GM10248 (cell line): ENCODE data around the gene RRAS.

Source experiments
- CTCF ChIA-PET: fragments of 300-600 bp; sonication (Branson Sonifier 250); formaldehyde crosslinking; extraction: SDS; loops from one replicate; lab custom pipeline; 2021; ENCODE audit warnings: antibody characterized with exemption; lab: Yijun Ruan, JAX
- POLR2A ChIA-PET: fragments of 350-650 bp; sonication (Branson Sonifier 250); formaldehyde crosslinking; extraction: SDS; loops from one replicate; lab custom pipeline; 2020; ENCODE audit warnings: antibody characterized with exemption; lab: Yijun Ruan, JAX
- DNase-seq: peaks from one replicate; pipeline ENCODE4 v3.0.0; 2012; ENCODE audit errors: extremely low spot score
- CTCF ChIP-seq: IDR thresholded peaks from 2 replicates; pipeline ENCODE4 v1.5.1; 2012; ENCODE audit warnings: mild to moderate bottlenecking, low read depth; ENCODE audit errors: extremely low read depth, missing control alignments, control extremely low read depth

RRAS gene

GRCh38 chr19:49667473-49667872 lies 27.5 kb upstream of the RRAS start:
- ChIA-PET CTCF (interaction anchor here (1.4 to 1.5 kb wide), 2 partner anchors 9 to 97 kb away, joined by 4 to 5 read pairs; no protein-coding TSS in a partner anchor), POLR2A (interaction anchor here (0.7 to 1.3 kb wide), 2 partner anchors 9 to 27 kb away, joined by 3 to 13 read pairs; partner anchors contain the start of gene RRAS)
- DNase-seq: no peak
- TF ChIP-seq CTCF: no peak

- CTCF ChIA-PET: interaction anchor here (0.7 to 1.4 kb wide), 2 partner anchors 9 to 26 kb away, joined by 3 to 5 read pairs; no protein-coding TSS in a partner anchor
- DNase-seq: no peak
- no peak for TF ChIP-seq CTCF
- POLR2A ChIA-PET: interaction anchor here (1.0 to 2.2 kb wide), 3 partner anchors 10 to 26 kb away, joined by 3 to 7 read pairs (median 5); partner anchors contain the start of gene SCAF1
Measured at GRCh38 chr19:49666120-49666444, 26.1 kb upstream of the RRAS start.

- DNase-seq: peak; percentile 99
- ChIA-PET CTCF (interaction anchor here (0.7 to 2.3 kb wide), 5 partner anchors 10 to 25 kb away, joined by 3 to 7 read pairs (median 5); partner anchors contain the start of gene SCAF1), POLR2A (interaction anchor here (1.0 to 2.2 kb wide), 3 partner anchors 11 to 25 kb away, joined by 3 to 7 read pairs (median 5); partner anchors contain the start of gene SCAF1)
- no peak for TF ChIP-seq CTCF
Measured at GRCh38 chr19:49665351-49666119, 25.6 kb upstream of the RRAS start, which contains the start of the genes BCL2L12 and IRF3. Gene BCL2L12, plus strand, starts transcription at chr19:49665933. Its CDS starts 760 bp downstream, at chr19:49666693. Gene IRF3, minus strand, starts transcription at chr19:49665857. Its CDS starts 1,019 bp downstream, at chr19:49664838.

DNA sequence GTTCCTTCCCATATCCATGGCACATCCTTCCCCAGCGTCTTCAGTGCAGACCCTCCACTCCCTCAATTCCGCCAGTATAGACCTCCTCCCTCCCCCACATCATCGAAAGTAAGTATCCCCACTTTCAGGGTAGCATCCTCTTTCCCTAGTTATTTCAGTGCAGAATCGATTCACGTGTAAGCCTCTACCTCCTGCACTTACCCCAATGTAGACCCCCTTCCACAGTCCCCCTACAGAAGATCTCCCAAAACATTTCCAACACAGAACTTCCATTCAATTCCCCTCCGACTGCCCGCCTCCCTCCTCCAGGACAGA lies 25.1 kb upstream of the RRAS start:
- DNase-seq: no peak
- POLR2A ChIA-PET: interaction anchor here (0.5 to 2.2 kb wide), 5 partner anchors 12 to 171 kb away, joined by 3 to 9 read pairs (median 6); partner anchors contain the start of gene SCAF1
- no peak for TF ChIP-seq CTCF
- CTCF ChIA-PET: interaction anchor here (1.1 to 2.3 kb wide), 5 partner anchors 8 to 23 kb away, joined by 3 to 11 read pairs (median 6); partner anchors contain the start of gene SCAF1

DNA sequence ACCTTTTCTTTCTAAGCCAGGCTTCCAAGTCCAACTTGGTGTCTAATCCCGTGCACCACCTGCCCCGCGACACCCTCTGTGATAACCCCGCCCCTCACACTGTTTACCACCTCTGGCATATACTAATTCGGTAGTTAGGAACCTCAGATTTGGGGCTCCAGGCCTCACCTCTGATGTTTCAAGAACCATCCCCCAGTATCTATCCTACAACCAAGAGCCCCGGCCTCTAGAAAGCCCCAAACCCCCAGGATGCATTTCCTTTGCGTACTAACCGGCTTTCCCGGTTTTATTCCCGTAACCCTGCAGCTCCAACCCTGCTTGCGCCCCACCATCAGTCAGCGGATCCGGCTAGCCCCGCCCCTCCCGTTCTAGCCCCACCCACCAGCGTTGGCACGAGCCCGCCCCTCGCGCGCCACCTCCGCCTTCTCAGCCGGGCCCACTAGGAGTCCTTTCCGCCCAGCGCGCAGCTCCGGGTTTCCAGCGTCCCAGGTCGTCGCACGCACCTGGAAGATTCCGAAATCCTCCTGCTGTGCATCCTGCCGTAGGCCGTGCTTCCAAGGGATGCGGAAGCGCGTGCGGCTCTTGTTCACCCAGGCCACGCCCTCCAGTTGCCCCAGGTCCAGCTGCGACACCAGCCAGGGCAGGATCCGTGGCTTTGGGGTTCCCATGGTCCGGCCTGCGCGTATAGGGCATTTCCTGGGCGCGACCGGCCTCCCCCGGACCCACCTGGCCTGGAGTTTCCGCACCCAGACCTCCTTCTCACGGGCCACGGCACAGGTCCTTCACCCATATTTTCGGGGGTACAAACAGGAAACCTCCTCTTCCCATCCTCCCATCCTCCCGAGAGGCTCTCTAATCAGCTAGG lies 24.5 kb upstream of the RRAS start:
- CTCF ChIA-PET: interaction anchor here (1.1 to 2.3 kb wide), 6 partner anchors 9 to 22 kb away, joined by 3 to 11 read pairs (median 6); partner anchors contain the start of gene SCAF1
- POLR2A ChIA-PET: interaction anchor here (0.5 to 2.2 kb wide), 8 partner anchors 16 to 177 kb away, joined by 3 to 9 read pairs (median 4); partner anchors contain the start of genes RRAS and SCAF1

More for the DNA sequence above, 24.5 kb upstream of the RRAS start:
- TF ChIP-seq CTCF: peak; percentile 10
- peak; percentile 88 for DNase-seq
